ENCODE results near the gene SLC25A36.
A peak's percentile ranks its signal among the peaks of the same experiment; 100 is the strongest.

The SLC25A36 gene

GRCh38 chr3:140941434-140942220 is at the start of gene SLC25A36:
TSS of gene SLC25A36 (plus strand) at chr3:140941836. CDS start at chr3:140942055, 219 bp downstream.
- DNase-seq (ENCODE audit: low read depth), result peak; percentile 92

- DNase-seq (ENCODE audit: low read depth), result no peak
Observed at GRCh38 chr3:140896997-140897396, 44.6 kb upstream of the SLC25A36 start.

- DNase-seq (ENCODE audit: low read depth), result no peak
Observed at GRCh38 chr3:140898340-140899180, 43.1 kb upstream of the SLC25A36 start.

- no peak for DNase-seq (ENCODE audit: low read depth)
Observed at GRCh38 chr3:140899363-140899762, 42.3 kb upstream of the SLC25A36 start.

GRCh38 chr3:140902791-140903190 is 38.8 kb upstream of the SLC25A36 start:
- DNase-seq (ENCODE audit: low read depth), result no peak

- DNase-seq (ENCODE audit: low read depth), result no peak
Observed at GRCh38 chr3:140903196-140903595, 38.4 kb upstream of the SLC25A36 start.

GRCh38 chr3:140904521-140904920 is 37.1 kb upstream of the SLC25A36 start:
- no peak for DNase-seq (ENCODE audit: low read depth)

GRCh38 chr3:140905559-140905958 is 36.1 kb upstream of the SLC25A36 start:
- DNase-seq (ENCODE audit: low read depth), result no peak

- no peak for DNase-seq (ENCODE audit: low read depth)
Observed at GRCh38 chr3:140906785-140907184, 34.9 kb upstream of the SLC25A36 start.

GRCh38 chr3:140910860-140911259 is 30.8 kb upstream of the SLC25A36 start:
- DNase-seq (ENCODE audit: low read depth), result no peak

- no peak for DNase-seq (ENCODE audit: low read depth)
Observed at GRCh38 chr3:140911822-140912221, 29.8 kb upstream of the SLC25A36 start.

GRCh38 chr3:140913728-140914127 is 27.9 kb upstream of the SLC25A36 start:
- no peak for DNase-seq (ENCODE audit: low read depth)

GRCh38 chr3:140914384-140914945 is 27.2 kb upstream of the SLC25A36 start:
- DNase-seq (ENCODE audit: low read depth), result no peak

GRCh38 chr3:140916603-140917002 is 25.0 kb upstream of the SLC25A36 start:
- no peak for DNase-seq (ENCODE audit: low read depth)

GRCh38 chr3:140917772-140918171 is 23.9 kb upstream of the SLC25A36 start:
- DNase-seq (ENCODE audit: low read depth), result no peak

- DNase-seq (ENCODE audit: low read depth), result no peak
Observed at GRCh38 chr3:140920029-140920428, 21.6 kb upstream of the SLC25A36 start.

- no peak for DNase-seq (ENCODE audit: low read depth)
Observed at GRCh38 chr3:140922634-140923033, 19.0 kb upstream of the SLC25A36 start.

GRCh38 chr3:140924097-140924873 is 17.4 kb upstream of the SLC25A36 start:
- no peak for DNase-seq (ENCODE audit: low read depth)

- no peak for DNase-seq (ENCODE audit: low read depth)
Observed at GRCh38 chr3:140927279-140928069, 14.2 kb upstream of the SLC25A36 start.

- no peak for DNase-seq (ENCODE audit: low read depth)
Observed at GRCh38 chr3:140929446-140929845, 12.2 kb upstream of the SLC25A36 start.

GRCh38 chr3:140931016-140931454 is 10.6 kb upstream of the SLC25A36 start:
- no peak for DNase-seq (ENCODE audit: low read depth)
